Activated CD8-positive, alpha-beta T cell treated with anti-CD3 and anti-CD28 coated beads for 36 hours (primary cell): ENCODE measurements around the gene GSPT1. TPM values are rescaled to one million over a fixed set of nuclear protein-coding genes. Genes with fewer than 3 reads are reported as not detected.
"Not testable (repeated sequence)": the region's sequence is repeated elsewhere in the genome, so short reads cannot be mapped to it uniquely, and the experiment has no call there.

ENCODE experiments used
- ATAC-seq: fragments of 200-7000 bp; cut with Tn5 transposase; one replicate; pipeline ENCODE4 v1.10.0; 2021; ENCODE audit warnings: mild to moderate bottlenecking, moderate library complexity
- CTCF ChIA-PET: fragments of 350-600 bp; sonication (Branson Sonifier 250); formaldehyde crosslinking; loops from one replicate; lab custom pipeline; 2021; ENCODE audit warnings: antibody characterized with exemption; lab: Charles Lee
- POLR2A ChIA-PET: fragments of 350-600 bp; sonication (Branson Sonifier 250); formaldehyde crosslinking; loops from one replicate; lab custom pipeline; 2021; ENCODE audit warnings: antibody characterized with exemption; lab: Charles Lee
- DNase-seq: peaks from one replicate; pipeline ENCODE4 v3.0.0-alpha.2; 2020
- H3K27ac Mint-ChIP-seq: one replicate; pipeline ENCODE4 v1.8.0; 2021; ENCODE audit warnings: mild to moderate bottlenecking, mixed read lengths
- H3K27me3 Mint-ChIP-seq: one replicate; pipeline ENCODE4 v1.8.0; 2021; ENCODE audit warnings: mixed read lengths
- H3K36me3 Mint-ChIP-seq: one replicate; pipeline ENCODE4 v1.8.0; 2021; ENCODE audit warnings: low read depth, mixed read lengths
- H3K4me1 Mint-ChIP-seq: one replicate; pipeline ENCODE4 v1.8.0; 2021; ENCODE audit warnings: low read depth, mixed read lengths
- H3K4me3 Mint-ChIP-seq: one replicate; pipeline ENCODE4 v1.8.0; 2021; ENCODE audit warnings: mild to moderate bottlenecking, moderate library complexity, mixed read lengths
- H3K9me3 Mint-ChIP-seq: one replicate; pipeline ENCODE4 v1.8.0; 2021; ENCODE audit warnings: mixed read lengths
- CTCF ChIP-seq: fragments of 200-600 bp; IDR thresholded peaks from one replicate; pipeline ENCODE4 v1.8.0; 2022; ENCODE audit warnings: antibody characterized with exemption, mild to moderate bottlenecking
- intact Hi-C: fragments of 100-400 bp; cut with micrococcal nuclease; formaldehyde crosslinking; loops from one replicate; pipeline ENCODE4 v1.10.0; 2022
- total RNA-seq, 2 experiments: library from RNA; stranded (reverse); gene quantifications; one replicate each; pipeline ENCODE4 v1.2.3, GENCODE V29; 2021

The GSPT1 gene
- total RNA-seq, 2 experiments from 2014 or later, result 202 to 204 TPM

DNA sequence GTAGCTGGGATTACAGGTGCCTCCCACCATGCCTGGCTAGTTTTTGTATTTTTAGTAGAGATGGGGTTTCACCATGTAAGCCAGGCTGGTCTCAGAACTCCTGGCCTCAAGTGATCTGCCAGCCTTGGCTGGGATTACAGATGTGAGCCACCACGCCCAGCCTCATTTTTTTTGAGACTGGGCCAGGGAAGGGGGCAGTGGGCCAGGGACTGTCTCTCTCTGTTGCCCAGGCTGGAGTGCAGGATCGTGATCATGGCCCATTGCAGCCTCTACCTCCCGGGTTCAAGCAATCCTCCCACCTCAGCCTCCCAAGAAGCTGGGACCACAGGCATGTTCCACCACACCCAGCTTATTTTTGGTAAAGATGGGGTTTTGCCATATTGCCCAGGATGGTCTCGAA is 80.4 kb downstream of the GSPT1 start:
- no peaks in the 10 kb centered on the region for H3K27me3 Mint-ChIP-seq
- DNase-seq (no peak), ATAC-seq (no peak)
- H3K9me3 Mint-ChIP-seq, result no peaks in the 10 kb centered on the region
- no peak overlapping the region for H3K4me3 Mint-ChIP-seq
- H3K36me3 Mint-ChIP-seq, result peaks cover 30% of the 10 kb centered on the region
- H3K27ac Mint-ChIP-seq, result no peak overlapping the region
- intact Hi-C loops, result no loop called here
- no peaks in the 10 kb centered on the region for H3K4me1 Mint-ChIP-seq
- ChIA-PET POLR2A (interaction anchor here (0.8 to 1.5 kb wide), 3 partner anchors 8 to 44 kb away, joined by 3 to 4 read pairs (median 3); no protein-coding TSS in a partner anchor), CTCF (interaction anchor here (0.6 to 1.3 kb wide), 2 partner anchors 121 to 1061 kb away, joined by 3 to 5 read pairs; no protein-coding TSS in a partner anchor)
- no peak for TF ChIP-seq CTCF

GRCh38 chr16:11833951-11834695 is 81.6 kb downstream of the GSPT1 start:
- H3K27me3 Mint-ChIP-seq, result no peaks in the 10 kb centered on the region
- no peak for TF ChIP-seq CTCF
- no peaks in the 10 kb centered on the region for H3K4me1 Mint-ChIP-seq
- no peak overlapping the region for H3K4me3 Mint-ChIP-seq
- DNase-seq, result no peak
- ChIA-PET CTCF (interaction anchor here (0.6 to 1.3 kb wide), 2 partner anchors 35 to 120 kb away, joined by 3 to 5 read pairs; no protein-coding TSS in a partner anchor), POLR2A (interaction anchor here (0.6 to 1.5 kb wide), 3 partner anchors 10 to 50 kb away, joined by 3 to 4 read pairs (median 3); no protein-coding TSS in a partner anchor)
- intact Hi-C loops, result no loop called here
- no peak overlapping the region for H3K27ac Mint-ChIP-seq
- peaks cover 22% of the 10 kb centered on the region for H3K36me3 Mint-ChIP-seq
- ATAC-seq, result no peak
- no peaks in the 10 kb centered on the region for H3K9me3 Mint-ChIP-seq

GRCh38 chr16:11828696-11829095 is 87.1 kb downstream of the GSPT1 start:
- intact Hi-C loops, result no loop called here
- POLR2A ChIA-PET, result no interaction called here
- no peaks in the 10 kb centered on the region for H3K9me3 Mint-ChIP-seq
- CTCF ChIA-PET, result interaction anchor here (1.4 kb wide), 2 partner anchors 8 to 13 kb away, joined by 3 read pairs; no protein-coding TSS in a partner anchor
- H3K36me3 Mint-ChIP-seq, result no peaks in the 10 kb centered on the region
- H3K27me3 Mint-ChIP-seq, result no peaks in the 10 kb centered on the region
- H3K27ac Mint-ChIP-seq, result no peak overlapping the region
- H3K4me1 Mint-ChIP-seq, result no peaks in the 10 kb centered on the region
- no peak for ATAC-seq
- H3K4me3 Mint-ChIP-seq, result no peak overlapping the region
- no peak for DNase-seq
- no peak for TF ChIP-seq CTCF

GRCh38 chr16:11825520-11826165 is 90.1 kb downstream of the GSPT1 start:
- POLR2A ChIA-PET, result not testable (repeated sequence)

DNA sequence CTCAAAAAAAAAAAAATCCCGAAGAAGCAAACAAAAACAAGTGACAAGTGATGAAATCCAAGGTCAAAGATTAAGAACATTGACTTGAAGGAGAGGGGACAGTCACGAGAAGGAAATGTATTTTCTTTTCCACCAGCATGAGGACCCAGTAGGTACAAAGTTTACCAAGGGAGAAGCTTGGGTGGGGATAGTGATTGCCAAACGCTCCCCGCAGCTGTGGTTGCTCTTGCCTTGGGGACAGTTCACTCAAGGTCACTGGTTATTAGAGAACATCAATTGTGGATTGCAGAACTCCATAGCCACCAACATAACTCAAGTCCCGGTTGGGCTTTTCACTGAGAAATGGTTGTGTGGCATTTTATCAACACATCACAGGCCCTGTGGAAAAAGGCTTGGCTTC is 91.4 kb downstream of the GSPT1 start:
- intact Hi-C loops, result no loop called here
- Mint-ChIP-seq H3K27ac (no peak overlapping the region), H3K27me3 (no peaks in the 10 kb centered on the region), H3K4me3 (no peak overlapping the region), H3K36me3 (no peaks in the 10 kb centered on the region), H3K4me1 (no peaks in the 10 kb centered on the region), H3K9me3 (no peaks in the 10 kb centered on the region)
- POLR2A ChIA-PET, result interaction anchor here (0.8 kb wide), 1 partner anchor 109 kb away, joined by 4 read pairs; no protein-coding TSS in a partner anchor
- no peak for TF ChIP-seq CTCF
- DNase-seq, result no peak
- no peak for ATAC-seq
- CTCF ChIA-PET, result no interaction called here

More at GRCh38 chr16:11825520-11826165, 90.1 kb downstream of the GSPT1 start:
- H3K27ac Mint-ChIP-seq, H3K4me1 Mint-ChIP-seq, CTCF ChIA-PET, H3K36me3 Mint-ChIP-seq, DNase-seq, ATAC-seq, H3K4me3 Mint-ChIP-seq, H3K27me3 Mint-ChIP-seq, intact Hi-C loops, H3K9me3 Mint-ChIP-seq: not testable (repeated sequence)

DNA sequence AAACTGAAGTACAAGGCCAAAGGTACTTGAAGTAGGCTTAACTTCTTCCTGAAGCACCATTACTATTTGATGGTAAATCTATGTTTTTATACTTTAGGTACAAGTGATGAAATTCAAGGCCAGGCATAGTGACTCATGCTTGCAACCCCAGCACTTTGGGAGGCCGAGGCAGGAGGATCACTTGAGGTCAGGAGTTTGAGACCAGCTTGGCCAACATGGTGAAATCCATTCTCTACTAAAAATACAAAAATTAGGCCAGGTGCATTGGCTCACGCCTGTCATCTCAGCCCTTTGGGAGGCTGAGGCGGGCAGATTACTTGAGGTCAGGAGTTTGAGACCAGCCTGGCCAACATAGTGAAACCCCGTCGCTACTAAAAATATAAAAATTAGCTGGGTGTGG is 92.1 kb downstream of the GSPT1 start:
- ATAC-seq, H3K9me3 Mint-ChIP-seq, DNase-seq, H3K4me1 Mint-ChIP-seq, CTCF ChIA-PET, H3K36me3 Mint-ChIP-seq, H3K27ac Mint-ChIP-seq, H3K4me3 Mint-ChIP-seq, H3K27me3 Mint-ChIP-seq, intact Hi-C loops: not testable (repeated sequence)
- POLR2A ChIA-PET, result interaction anchor here (0.6 to 0.8 kb wide), 2 partner anchors 76 to 108 kb away, joined by 3 to 4 read pairs; no protein-coding TSS in a partner anchor
